GM18873 (cell line): Measurements from ENCODE around the gene PPP2R5C.
A peak's percentile ranks its signal among the peaks of the same experiment; 100 is the strongest.
"Not testable (repeated sequence)": the region's sequence is repeated elsewhere in the genome, so short reads cannot be mapped to it uniquely, and the experiment has no call there.

Experiments
- ATAC-seq: cut with Tn5 transposase; IDR thresholded peaks from one replicate; pipeline ENCODE4 v1.9.1; 2021; ENCODE audit warnings: mild to moderate bottlenecking, moderate library complexity, moderate number of reproducible peaks; ENCODE audit not compliant: unreplicated experiment, low FRiP score

PPP2R5C gene

DNA sequence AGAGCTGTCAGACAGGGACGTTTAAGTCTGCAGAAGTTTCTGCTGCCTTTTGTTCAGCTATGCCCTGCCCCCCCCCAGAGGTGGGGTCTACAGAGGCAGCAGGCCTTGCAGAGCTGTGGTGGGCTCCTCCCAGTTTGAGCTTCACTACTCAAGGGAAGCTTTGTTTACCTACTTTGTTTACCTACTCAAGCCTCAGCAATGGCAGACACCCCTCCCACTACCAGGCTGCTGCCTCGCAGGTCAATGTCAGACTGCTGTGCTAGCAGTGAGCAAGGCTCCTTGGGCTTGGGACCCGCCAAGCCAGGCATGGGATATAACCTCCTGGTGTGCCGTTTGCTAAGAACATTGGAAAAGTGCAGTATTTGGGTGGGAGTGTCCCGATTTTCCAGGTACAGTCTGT, 11.8 kb upstream of the PPP2R5C start:
- not testable (repeated sequence) for ATAC-seq

DNA sequence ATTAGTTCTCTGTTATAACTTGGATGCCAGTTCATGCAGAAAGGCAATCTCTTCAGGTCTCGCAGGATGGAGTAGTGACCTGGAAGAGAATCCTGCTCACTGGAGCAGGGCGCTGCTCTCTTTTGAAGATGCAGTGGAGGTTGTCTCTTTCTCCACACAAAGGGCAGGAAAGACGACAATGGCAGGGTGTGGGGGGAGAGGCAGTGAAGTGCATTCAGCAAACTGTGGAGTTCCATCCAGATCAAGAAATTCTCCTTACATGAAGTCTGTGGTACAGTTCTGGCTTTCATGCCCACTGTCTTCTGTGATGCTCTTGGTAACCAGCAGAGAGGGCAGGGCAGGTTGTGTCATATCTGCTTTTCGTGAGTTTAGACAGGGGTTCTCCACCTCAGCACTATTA, 6.6 kb upstream of the PPP2R5C start:
- ATAC-seq = no peak

DNA sequence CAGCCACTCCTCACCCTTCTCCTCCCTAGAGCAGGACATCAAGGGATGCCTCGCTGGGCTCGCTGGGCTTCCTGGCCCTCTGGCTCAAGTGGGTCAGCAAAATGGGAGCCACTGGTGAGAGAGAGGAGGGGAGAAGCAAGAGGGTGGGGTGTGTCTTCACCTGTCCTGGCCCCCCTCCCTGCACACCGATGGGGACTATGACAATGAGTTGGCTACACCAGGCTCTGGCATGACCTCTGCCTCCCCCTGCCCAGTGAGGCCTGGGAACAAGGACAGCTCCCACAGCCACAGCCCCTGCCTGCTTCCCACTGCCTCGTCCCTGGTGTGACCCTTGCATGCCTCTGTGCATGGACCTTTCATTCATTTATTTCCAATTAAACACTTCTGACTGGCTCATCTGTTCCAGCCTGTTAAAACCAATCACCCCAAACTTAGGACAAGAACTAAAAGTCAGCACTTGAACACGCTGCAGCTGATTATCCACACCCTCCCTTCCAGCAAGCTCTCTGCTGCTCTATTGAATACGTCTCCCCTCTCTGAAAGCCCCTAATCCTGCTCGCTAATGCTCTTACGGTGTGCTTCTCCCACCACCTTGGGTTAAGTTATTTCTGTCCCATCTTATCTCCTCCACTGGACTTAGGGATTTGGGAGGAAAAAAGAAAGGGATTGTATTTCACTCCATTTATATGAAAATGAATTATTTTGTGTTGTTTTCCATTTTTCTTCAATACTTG, 5.8 kb upstream of the PPP2R5C start:
- no peak for ATAC-seq

DNA sequence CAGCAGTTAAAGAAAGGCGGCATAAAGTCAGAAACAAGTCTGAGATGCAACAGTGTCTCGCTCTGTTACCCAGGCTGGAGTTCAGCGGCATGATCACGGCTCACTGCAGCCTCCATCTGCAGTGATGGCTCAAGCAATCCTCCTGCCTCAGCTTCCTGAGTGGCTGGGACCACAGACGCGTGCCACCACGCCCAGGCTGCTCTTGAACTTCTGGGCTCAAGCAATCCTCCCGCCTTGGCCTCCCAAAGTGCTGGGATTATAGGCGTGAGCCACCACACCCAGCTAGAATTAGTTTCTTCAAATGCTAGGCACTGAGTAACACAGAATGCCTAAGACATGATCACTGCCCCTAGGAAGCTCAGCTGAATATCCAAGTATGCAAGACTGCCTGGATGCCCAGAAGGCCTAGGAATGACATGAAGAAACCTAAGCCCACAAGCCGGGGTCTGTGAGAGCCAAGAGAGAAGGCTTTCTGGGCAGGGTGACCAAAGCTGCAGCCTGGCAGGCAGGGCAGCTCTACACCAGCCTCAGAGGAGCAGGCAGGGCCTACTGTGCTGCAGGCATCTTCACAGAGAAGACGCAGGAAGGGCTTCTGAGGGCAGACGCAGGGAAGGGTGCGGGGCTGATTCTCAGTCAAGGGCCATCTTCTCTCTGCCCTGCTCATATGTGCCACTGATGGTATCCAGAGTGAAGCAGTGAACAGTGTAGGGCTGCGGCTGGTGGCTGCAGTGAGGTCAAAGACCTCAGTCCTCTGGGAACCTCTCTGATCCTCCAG, 4.3 kb upstream of the PPP2R5C start:
- no peak for ATAC-seq

DNA sequence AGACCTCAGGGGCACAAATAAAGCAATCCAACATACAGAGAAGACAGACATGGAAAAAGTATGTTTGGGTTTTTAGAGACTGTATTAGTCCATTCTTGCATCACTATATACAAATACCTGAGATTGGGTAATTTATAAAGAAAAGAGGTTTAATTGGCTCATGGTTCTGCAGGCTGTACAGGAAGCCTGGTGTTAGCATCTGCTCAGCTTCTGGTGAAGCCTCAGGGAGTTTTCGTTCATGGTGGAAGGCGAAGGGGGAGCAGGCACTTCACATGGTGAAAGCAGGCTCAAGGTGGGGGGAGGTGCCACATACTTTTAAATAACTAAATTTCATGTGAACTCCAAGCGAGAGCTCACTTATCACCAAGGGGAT, 3.7 kb upstream of the PPP2R5C start:
- ATAC-seq = no peak

DNA sequence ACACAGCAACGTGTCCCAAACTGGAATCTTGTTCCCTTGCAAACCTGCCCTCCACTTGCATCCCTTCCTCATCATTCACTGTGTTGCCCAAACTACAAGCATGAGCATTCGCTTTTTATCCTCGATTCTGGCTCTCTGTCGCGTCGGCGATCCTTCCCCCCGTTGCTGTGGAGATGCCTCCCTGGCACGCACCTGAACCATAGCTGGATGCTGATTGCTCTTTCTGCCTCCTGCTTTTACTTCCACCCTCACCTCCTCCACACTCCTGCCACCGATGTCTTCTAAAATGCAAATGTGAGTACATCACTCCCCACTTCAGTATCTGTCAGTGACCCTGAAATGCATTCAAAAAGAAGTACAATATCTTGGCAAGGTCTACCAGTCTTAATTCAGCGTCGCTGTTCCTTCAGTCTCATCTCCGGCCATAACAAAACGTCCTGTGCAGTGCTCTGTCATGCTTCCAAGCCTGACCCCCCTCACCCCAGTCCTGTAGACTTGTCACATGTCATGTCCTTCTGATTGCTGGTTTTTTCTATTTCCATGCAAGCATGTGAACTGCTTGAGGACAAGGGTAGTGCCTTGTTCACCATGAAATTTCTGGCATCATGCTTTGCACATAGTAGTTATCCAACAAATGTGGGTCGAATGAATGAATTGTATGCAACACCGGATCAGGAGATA, 2.5 kb upstream of the PPP2R5C start:
- no peak for ATAC-seq

DNA sequence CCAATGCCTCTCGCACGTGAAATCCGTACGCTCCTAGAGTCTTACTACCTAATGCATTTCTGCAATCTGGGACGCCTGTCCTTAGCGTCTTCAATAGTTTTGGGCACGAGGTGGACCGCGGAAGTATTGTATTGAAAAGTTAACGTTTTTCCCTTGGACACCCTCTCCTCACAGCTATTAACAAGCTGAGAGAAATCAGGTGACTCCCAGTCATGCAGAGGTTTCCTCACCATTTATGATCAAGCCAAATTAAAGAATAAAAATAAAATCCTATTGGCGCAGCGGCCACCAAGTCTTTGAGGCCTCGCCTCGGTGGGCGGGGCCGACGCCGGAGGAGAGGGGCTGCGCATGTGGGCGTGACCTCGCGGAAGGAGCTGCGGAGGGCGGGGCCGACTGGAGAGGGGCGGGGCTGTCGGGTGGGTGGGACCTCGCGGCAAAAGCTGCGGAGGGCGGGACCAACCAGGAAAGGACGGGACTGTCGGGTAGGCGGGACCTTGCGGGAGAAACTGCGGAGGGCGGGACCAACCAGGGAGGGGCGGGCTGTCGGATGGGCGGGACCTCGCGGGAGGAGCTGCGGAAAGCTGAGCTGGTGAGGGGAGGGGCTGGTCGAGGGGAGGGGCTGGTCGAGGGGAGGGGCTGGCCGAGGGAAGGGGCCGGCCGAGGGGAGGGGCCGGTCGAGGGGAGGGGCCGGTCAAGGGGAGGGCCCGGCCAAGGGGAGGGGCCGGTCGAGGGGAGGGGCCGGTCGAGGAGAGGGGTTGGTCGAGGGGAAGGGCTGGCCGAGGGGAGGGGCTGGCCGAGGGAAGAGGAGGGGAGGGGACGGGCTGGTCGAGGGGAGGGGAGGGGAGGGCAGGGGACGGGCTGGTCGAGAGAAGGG, 1.1 kb upstream of the PPP2R5C start:
- peak; percentile 37 for ATAC-seq

DNA sequence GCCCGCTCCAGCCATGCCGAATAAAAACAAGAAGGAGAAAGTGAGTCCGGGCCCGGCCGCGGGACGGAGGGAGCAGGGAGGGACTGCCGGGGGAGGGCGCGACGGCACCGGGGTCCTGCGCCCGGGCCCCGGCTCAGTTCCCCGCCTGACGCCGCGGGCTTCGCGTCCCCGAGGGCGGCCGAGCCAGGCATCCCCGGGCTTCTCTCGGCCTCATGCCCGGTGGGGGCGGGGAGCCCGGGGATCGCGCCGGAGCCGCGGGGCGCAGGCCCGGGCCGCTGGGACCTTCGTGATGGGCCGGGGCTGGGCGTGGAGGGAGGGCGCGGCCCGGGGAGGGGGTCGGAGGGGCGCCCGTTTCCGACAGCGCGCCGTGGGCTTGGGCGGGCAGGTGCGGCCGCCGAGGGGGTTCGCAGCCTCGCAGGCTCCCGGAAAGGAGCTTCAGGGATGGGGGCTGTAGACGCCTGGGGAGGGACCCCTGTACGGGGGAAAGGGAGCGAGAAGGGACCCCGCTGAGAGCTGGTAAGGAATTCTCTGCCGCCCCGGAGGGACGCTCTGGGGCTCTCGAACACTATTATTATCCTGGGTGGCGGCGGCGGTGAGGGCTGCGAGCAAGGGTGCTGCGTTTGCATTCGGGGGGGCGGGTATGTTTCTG, 496 bp downstream of the PPP2R5C start:
- ATAC-seq = no peak

DNA sequence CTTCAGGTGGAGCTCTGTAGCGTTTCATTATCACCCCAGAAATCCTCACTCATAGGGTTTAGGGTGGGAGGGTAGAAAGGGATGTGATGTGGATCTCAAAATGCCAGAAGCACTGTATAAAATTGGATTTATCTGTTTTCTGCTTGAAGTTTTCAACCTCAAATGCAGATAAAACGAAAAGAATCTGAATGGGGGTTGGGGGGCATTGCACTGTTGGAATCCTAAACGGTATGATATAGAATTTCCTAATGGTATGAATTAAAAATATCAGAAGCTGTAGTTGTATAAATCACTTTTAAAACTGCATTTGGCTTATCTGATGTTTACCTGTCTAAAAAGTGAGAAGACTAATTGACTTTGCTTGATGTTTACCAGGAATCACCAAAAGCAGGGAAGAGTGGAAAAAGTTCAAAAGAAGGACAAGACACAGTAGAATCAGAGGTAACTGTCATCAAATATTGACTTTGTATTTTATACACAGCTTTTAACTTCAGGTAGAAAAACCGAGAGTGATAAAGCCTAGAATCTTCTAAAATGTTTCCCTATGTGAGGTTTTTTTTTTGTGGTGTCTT, 1.1 kb downstream of the PPP2R5C start:
- no peak for ATAC-seq

DNA sequence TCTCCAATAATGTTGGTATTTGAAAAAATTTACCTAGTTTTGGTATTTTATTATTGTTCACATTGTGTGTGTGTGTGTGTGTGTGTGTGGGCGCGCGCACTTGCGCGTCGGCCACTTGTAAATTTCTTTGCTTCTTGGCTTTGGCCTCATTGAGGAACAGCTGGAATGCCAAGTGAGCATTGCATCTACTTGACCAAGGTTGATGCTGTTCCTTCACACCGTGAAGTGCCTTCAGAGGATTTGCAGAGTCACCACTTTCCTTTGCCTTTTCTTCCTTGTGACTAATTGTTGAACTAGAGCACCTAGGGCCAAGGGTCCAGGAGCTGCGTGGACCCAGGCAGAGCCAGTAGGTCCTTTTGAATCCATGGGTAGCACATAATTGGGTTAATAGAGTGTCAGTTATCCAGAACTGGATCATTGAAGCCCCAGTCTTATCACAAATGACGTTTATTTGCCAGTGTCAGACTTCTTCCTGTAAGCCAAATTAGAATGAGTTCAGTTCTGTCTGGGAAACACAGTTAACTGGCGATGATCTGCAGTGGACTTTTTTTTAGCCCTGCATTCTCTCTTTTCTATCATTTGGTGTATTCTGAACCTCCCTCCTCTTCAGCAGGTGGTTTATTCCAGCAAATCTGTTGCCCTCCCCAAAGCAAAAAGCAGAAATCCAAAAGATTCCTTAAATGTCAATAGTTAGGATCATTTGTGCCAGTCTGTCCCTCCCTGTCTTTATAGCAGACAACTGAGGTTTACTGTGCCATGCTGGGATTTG, 2.6 kb downstream of the PPP2R5C start:
- no peak for ATAC-seq

DNA sequence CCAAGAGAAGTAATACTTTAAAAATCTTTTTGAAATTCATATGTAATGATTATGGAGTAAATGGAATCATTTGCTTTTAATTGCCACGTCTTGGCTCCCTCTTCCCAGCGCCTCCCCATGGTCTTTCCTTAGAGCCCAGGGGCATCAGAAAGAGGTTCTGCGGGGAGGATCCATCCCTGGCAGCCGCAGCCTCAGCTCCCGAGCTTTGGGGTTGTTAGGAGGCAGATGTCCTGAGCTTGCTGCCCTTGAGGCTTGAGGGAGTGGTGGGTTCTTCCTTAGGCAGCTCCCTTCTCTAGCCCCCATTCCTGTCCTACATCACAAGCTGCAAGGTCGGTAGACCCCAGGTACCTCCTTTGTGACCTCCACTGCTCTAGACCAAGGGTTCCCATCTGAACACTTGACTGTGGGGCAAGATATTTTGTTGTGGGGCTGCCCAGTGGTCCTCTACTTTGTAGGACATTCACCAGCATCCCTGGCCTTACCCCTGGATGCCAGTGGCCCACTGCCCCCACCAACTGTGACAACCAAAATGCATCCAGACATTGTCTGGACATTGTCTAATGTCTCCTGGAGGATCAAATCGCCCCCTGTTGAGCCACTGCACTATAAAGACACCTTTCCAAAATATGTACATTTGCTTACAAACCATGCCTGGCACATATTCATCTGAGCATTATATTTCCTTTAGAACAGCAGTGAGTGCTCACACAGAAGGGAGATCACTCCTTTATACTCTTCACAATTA, 6.3 kb downstream of the PPP2R5C start:
- ATAC-seq = no peak

DNA sequence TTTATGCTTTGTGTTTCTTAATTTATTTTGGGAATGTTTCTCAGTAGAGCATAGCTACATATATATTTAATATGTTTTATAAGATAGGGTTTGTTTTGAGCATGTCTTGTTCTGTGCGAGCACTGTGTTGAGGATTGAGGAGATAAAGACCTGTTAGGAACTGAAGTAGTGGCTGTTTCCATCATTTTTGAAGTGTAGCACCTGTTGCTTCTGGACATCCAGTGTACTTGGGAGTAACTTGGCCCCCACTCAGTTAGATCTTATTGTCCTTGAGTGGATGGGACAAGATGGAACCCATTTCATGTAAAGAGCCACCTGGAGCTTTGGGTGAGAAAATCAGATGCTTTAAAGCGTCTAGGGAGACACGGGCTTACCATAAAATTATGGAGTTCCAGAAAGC, 8.7 kb downstream of the PPP2R5C start:
- ATAC-seq = no peak

DNA sequence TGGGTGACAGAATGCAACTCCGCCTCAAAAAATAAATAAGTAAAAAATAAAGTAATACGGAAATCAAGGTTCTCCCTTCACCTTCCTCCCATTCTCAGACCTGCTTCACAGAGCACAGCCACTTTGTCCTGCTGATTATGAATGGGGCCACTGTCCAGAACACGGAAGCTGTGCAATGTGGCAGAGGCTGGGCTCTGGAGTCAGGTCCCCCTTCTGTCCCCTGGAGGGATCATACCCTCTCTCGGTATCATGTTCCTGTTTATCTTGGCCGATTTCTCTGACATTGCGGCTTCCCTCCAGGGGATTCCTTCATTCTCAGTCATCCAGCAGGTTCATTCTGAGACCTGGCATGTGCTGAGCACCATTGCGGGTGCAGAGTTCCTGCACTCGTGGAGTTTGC, 11.3 kb downstream of the PPP2R5C start:
- ATAC-seq = no peak

DNA sequence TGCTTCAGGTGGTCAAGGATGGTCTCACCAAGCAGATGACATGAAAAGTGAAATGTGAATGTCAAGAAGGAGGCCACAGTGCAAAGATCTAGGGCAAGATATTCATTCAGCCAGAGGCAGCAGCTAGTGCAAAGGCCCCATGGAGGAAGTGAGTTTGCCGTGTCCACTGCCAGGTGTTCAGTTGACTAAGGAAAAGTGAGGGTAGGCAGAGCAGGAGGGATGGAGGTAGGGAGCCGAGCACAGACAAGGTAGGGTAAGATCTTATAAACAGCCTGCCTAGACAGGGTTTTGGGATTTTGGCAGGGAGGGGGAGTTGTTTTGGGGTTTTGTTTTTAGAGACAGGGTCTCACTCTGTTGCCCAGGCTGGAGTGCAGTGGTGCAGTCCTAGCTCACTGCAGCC, 11.9 kb downstream of the PPP2R5C start:
- no peak for ATAC-seq

DNA sequence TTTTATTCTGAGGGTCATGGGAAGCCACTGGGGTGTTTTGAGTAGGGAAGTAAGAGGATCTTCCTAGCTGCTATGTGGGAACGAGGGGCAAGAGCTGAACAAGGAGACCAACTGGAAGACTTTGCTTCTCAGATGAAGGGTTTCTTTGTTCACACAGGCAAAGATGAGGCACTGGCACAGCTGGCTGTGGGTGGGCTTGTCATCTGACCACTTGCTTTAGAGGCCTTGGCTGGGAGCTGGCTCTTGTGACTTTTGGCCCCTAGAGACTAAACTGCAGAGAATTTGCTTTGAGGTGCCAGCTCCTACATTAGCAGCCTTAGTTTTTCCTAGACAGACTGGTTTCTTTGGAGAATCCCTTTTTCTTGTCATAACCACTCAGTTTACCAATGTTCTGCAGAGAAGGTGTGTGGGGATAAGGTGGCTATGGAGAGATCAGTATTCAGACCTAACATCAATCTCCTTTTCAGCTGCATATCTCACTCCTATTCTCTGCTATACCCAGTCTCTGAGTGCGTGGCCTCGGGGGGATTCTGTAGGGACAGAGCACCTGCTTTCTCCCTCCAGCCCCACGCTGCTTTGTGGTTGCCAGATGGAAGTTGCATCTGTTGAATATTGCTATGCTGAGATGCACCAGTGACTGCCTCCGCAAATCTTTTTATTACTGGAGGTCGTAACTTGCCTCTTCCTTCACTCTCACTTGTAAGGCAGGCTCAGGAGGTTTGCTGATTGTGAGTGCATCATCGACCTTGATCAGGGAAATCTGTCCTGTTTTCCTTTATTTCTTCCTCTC, 12.7 kb downstream of the PPP2R5C start:
- ATAC-seq = no peak

DNA sequence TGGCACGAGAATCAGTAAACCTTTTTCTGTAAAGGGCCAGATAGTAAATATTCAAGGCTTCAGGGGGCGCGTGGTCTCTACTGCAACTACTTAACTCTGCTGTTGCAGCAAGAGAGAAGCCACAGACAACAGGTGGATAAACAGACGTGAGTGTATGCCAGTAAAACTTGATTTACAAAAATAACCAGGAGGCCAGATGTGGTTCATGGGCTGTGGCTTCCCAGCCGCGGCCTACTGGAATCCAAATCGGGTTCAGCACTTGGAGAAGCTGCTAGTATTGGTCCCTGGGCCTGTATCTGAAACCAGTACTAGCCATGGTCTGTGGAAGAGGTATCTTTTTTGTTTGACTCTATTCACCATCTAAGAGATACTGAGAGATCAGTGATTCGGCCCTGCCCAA, 13.3 kb downstream of the PPP2R5C start:
- no peak for ATAC-seq

DNA sequence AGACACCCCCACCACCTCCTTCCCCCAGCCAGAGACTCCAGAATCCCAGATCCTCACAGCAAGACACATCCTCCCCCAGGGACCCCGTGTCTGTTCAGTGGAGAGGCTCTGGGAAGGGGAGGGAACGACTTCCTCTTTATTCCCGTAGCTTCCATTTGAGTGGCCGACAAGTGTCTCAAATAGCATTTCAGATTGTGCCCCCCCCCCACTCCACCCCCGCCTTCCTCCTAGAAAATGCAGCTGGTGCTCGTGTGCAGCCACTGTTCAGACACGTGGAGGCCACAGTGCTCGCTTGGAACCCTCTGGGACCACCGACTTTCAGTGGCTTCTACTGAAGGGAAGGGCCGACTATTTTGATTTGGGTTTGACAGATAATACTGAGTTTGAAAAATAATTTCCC, 14.3 kb downstream of the PPP2R5C start:
- no peak for ATAC-seq

DNA sequence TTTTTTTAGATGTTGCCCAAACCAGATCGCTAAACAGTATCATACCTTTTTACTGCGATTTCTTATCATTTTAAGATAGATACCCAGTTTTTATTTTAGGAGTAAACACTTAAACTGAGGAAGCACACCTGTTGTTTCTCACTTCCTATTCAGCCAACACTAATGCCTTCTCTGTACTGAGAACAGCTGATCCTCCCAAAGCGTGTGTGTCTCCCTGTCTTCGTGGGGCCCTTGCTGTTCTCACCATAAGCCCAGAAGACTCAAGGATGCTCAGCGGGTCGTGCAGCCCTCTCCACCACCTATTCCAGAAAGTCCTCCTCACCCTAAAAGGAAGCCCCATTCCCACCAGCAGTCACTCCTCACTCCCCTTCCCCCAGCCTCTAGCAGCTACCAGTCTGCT, 14.8 kb downstream of the PPP2R5C start:
- ATAC-seq = no peak
